H1 (cell line): ENCODE measurements around the gene MORC1. TPM values are rescaled to one million over a fixed set of nuclear protein-coding genes. Genes with fewer than 3 reads are reported as not detected.

ENCODE experiments used
- CBX5 ChIP-seq: fragments of 300-800, 300-1000 bp; sonication (generic); IDR thresholded peaks from 2 replicates; pipeline ENCODE4 v1.7.1; 2016; ENCODE audit warnings: antibody characterized with exemption, low read length, low read depth
- CHD2 ChIP-seq: IDR thresholded peaks from 2 replicates; pipeline ENCODE4 v1.6.1; 2012; ENCODE audit warnings: low read length, improper control_type of control experiment
- MAFK ChIP-seq: IDR thresholded peaks from 2 replicates; pipeline ENCODE4 v1.6.1; 2012; ENCODE audit warnings: low read depth, mild to moderate bottlenecking, improper control_type of control experiment, low read length
- SP4 ChIP-seq: IDR thresholded peaks from 2 replicates; pipeline ENCODE4 v1.6.1; 2012; ENCODE audit warnings: low read length, inconsistent platforms
- polyA plus RNA-seq, 7 experiments: library from polyadenylated mRNA; depleted of rRNA in 3 of 7; stranded (reverse) in 5 of 7; unstranded in 2 of 7; fragments of >200 nt in 5 of 7; fragments of 200-250 nt in 2 of 7; gene quantifications; 1 replicate in 5 of 7; 2 replicates in 1 of 7; 4 replicates in 1 of 7; pipeline versions ENCODE4 v1.2.1 to v1.2.3, GENCODE V29; 2011 to 2013; ENCODE audit warnings: missing spikeins in 2 of 7, mixed read lengths in 2 of 7
- total RNA-seq: library from RNA; stranded (reverse); fragmentation: NEBNext Ultra II Directional; extraction: Animal tissue kit (Norgen Biotek cat#: 25700); gene quantifications from 2 replicates; pipeline ENCODE4 v1.2.1, GENCODE V29; 2021

MORC1 gene
- total and polyA plus RNA-seq, 2 of the 8 experiments (the other 6 are each of a cell fraction or from before 2014, with no cell fraction given) = not detected

DNA sequence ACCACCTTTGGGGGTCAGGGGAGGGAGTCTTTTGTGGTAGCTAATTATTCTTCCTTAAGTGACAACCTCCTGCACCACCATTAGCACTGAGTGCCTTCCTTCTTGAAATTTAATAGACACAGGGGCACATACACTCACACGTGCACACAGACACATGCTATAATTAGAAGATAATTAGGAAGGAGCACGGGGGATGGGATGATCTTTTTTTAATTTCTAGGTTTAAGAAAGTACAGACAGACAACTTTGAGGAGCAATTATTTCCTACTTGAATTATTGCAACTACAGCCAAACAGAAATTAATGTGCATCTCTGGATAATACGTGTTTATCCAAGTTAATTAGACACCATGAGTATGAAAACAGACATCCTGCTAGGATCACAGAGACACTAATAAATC is 119.5 kb downstream of the MORC1 start (continued):
- TF ChIP-seq MAFK = no peak
- no peak for TF ChIP-seq CHD2
- TF ChIP-seq SP4 = no peak
- no peak for TF ChIP-seq CBX5
